Effector memory CD4-positive, alpha-beta T cell (primary cell): ENCODE results near the gene PDK2.

ENCODE experiments used
- DNase-seq, 3 donors: peaks; one replicate each; pipeline ENCODE4 v3.0.0-alpha.2; 2020
- H3K27ac ChIP-seq: 2 replicates; pipeline ENCODE4 v1.7.0; 2013; ENCODE audit warnings: mild to moderate bottlenecking, low read length, moderate library complexity; ENCODE audit not compliant: insufficient read depth, poor library complexity, severe bottlenecking
- H3K27me3 ChIP-seq: replicated peaks from 2 replicates; pipeline ENCODE4 v1.7.0; 2013; ENCODE audit warnings: mild to moderate bottlenecking, low read length; ENCODE audit not compliant: insufficient read depth, control insufficient read depth, poor library complexity, severe bottlenecking
- H3K36me3 ChIP-seq: 2 replicates; pipeline ENCODE4 v1.7.0; 2013; ENCODE audit warnings: mild to moderate bottlenecking, low read length, moderate library complexity; ENCODE audit not compliant: control insufficient read depth, insufficient read depth
- H3K4me1 ChIP-seq: 2 replicates; pipeline ENCODE4 v1.7.0; 2013; ENCODE audit warnings: low read length, mild to moderate bottlenecking; ENCODE audit not compliant: control insufficient read depth, insufficient read depth, poor library complexity, severe bottlenecking
- H3K4me3 ChIP-seq: 2 replicates; pipeline ENCODE4 v1.7.0; 2013; ENCODE audit warnings: low read length, low read depth, mild to moderate bottlenecking; ENCODE audit not compliant: insufficient read depth, poor library complexity, severe bottlenecking
- H3K9me3 ChIP-seq: 2 replicates; pipeline ENCODE4 v1.7.0; 2013; ENCODE audit warnings: mild to moderate bottlenecking, low read length, moderate library complexity; ENCODE audit not compliant: control insufficient read depth

PDK2 gene

GRCh38 chr17:50065056-50065455 is 30.1 kb upstream of the PDK2 start:
- Histone ChIP-seq H3K9me3 (no peaks in the 10 kb centered on the region), H3K27me3 (no peaks in the 10 kb centered on the region), H3K4me1 (no peaks in the 10 kb centered on the region), H3K4me3 (no peak overlapping the region), H3K36me3 (no peaks in the 10 kb centered on the region), H3K27ac (no peak overlapping the region)
- DNase-seq, result no peak

GRCh38 chr17:50066995-50067394 is 28.2 kb upstream of the PDK2 start:
- no peaks in the 10 kb centered on the region for H3K9me3 ChIP-seq
- no peak overlapping the region for H3K27ac ChIP-seq
- no peak overlapping the region for H3K4me3 ChIP-seq
- no peaks in the 10 kb centered on the region for H3K4me1 ChIP-seq
- no peaks in the 10 kb centered on the region for H3K36me3 ChIP-seq
- no peaks in the 10 kb centered on the region for H3K27me3 ChIP-seq
- DNase-seq, result no peak

GRCh38 chr17:50067996-50068395 is 27.2 kb upstream of the PDK2 start:
- H3K27me3 ChIP-seq, result no peaks in the 10 kb centered on the region
- no peak overlapping the region for H3K27ac ChIP-seq
- no peaks in the 10 kb centered on the region for H3K9me3 ChIP-seq
- H3K4me1 ChIP-seq, result no peaks in the 10 kb centered on the region
- H3K4me3 ChIP-seq, result no peak overlapping the region
- H3K36me3 ChIP-seq, result no peaks in the 10 kb centered on the region
- no peak for DNase-seq

GRCh38 chr17:50070908-50071680 is 24.1 kb upstream of the PDK2 start:
- Histone ChIP-seq H3K9me3 (no peaks in the 10 kb centered on the region), H3K36me3 (no peaks in the 10 kb centered on the region), H3K27me3 (no peaks in the 10 kb centered on the region), H3K27ac (no peak overlapping the region), H3K4me3 (no peak overlapping the region), H3K4me1 (no peaks in the 10 kb centered on the region)
- no peak for DNase-seq

GRCh38 chr17:50071692-50072091 is 23.5 kb upstream of the PDK2 start:
- Histone ChIP-seq H3K9me3 (no peaks in the 10 kb centered on the region), H3K36me3 (no peaks in the 10 kb centered on the region), H3K4me3 (no peak overlapping the region), H3K4me1 (no peaks in the 10 kb centered on the region), H3K27ac (no peak overlapping the region), H3K27me3 (no peaks in the 10 kb centered on the region)
- DNase-seq, result no peak

- no peaks in the 10 kb centered on the region for H3K36me3 ChIP-seq
- H3K9me3 ChIP-seq, result no peaks in the 10 kb centered on the region
- no peaks in the 10 kb centered on the region for H3K4me1 ChIP-seq
- no peak for DNase-seq
- no peak overlapping the region for H3K4me3 ChIP-seq
- no peak overlapping the region for H3K27ac ChIP-seq
- H3K27me3 ChIP-seq, result no peaks in the 10 kb centered on the region
Observed at GRCh38 chr17:50072130-50072529, 23.0 kb upstream of the PDK2 start.

- Histone ChIP-seq H3K9me3 (no peaks in the 10 kb centered on the region), H3K4me1 (no peaks in the 10 kb centered on the region), H3K27ac (no peak overlapping the region), H3K36me3 (peaks cover 7% of the 10 kb centered on the region), H3K4me3 (no peak overlapping the region), H3K27me3 (no peaks in the 10 kb centered on the region)
- no peak for DNase-seq
Observed at GRCh38 chr17:50072925-50073324, 22.2 kb upstream of the PDK2 start.

- Histone ChIP-seq H3K4me3 (no peak overlapping the region), H3K9me3 (no peaks in the 10 kb centered on the region), H3K36me3 (peaks cover 12% of the 10 kb centered on the region), H3K27ac (no peak overlapping the region), H3K27me3 (no peaks in the 10 kb centered on the region), H3K4me1 (no peaks in the 10 kb centered on the region)
- DNase-seq, result no peak
Observed at GRCh38 chr17:50074227-50074626, 20.9 kb upstream of the PDK2 start.

- no peaks in the 10 kb centered on the region for H3K4me1 ChIP-seq
- peaks cover 12% of the 10 kb centered on the region for H3K36me3 ChIP-seq
- DNase-seq, result no peak
Observed at GRCh38 chr17:50075446-50076032, 19.6 kb upstream of the PDK2 start.

GRCh38 chr17:50076221-50076590 is 18.9 kb upstream of the PDK2 start:
- Histone ChIP-seq H3K27ac (no peak overlapping the region), H3K27me3 (no peaks in the 10 kb centered on the region), H3K36me3 (peaks cover 12% of the 10 kb centered on the region), H3K4me3 (no peak overlapping the region), H3K4me1 (no peaks in the 10 kb centered on the region), H3K9me3 (no peaks in the 10 kb centered on the region)
- DNase-seq, result no peak

More at GRCh38 chr17:50075446-50076032, 19.6 kb upstream of the PDK2 start:
- Histone ChIP-seq H3K4me3 (no peak overlapping the region), H3K27me3 (no peaks in the 10 kb centered on the region), H3K27ac (no peak overlapping the region), H3K9me3 (no peaks in the 10 kb centered on the region)
